ENCODE data around the gene ALK. TPM values are rescaled to one million over a fixed set of nuclear protein-coding genes. Genes with fewer than 3 reads are reported as not detected.

Gene ALK
- total RNA-seq, 1 donor from 2014 or later: 0.14 TPM

GRCh38 chr2:29878898-29879297 lies 42.5 kb downstream of the ALK start:
- no peaks in the 10 kb centered on the region for H3K36me3 ChIP-seq

DNA sequence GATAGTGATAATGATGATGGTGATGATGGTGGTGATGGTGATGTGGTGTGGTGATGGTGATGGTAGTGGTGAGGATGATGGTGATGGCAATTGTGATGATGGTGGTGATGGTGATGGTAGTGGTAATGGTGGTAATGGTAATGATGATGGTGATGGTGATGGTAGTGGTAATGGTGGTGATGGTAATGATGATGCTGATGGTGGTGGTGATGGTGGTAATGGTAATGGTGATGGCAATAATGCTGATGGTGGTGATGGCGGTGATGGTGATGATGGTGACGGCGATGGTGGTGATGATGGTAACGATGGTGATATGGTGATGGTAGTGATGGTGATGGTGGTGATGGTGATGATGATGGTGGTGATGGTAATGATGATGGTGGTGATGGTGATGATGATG lies 45.0 kb downstream of the ALK start:
- TF ChIP-seq, protein P1, sequence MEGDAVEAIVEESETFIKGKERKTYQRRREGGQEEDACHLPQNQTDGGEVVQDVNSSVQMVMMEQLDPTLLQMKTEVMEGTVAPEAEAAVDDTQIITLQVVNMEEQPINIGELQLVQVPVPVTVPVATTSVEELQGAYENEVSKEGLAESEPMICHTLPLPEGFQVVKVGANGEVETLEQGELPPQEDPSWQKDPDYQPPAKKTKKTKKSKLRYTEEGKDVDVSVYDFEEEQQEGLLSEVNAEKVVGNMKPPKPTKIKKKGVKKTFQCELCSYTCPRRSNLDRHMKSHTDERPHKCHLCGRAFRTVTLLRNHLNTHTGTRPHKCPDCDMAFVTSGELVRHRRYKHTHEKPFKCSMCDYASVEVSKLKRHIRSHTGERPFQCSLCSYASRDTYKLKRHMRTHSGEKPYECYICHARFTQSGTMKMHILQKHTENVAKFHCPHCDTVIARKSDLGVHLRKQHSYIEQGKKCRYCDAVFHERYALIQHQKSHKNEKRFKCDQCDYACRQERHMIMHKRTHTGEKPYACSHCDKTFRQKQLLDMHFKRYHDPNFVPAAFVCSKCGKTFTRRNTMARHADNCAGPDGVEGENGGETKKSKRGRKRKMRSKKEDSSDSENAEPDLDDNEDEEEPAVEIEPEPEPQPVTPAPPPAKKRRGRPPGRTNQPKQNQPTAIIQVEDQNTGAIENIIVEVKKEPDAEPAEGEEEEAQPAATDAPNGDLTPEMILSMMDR (IDR thresholded peaks at IDR 0.05; ENCODE audit: borderline replicate concordance): no peak
- intact Hi-C loops (cut with micrococcal nuclease): no loop called here
- Histone ChIP-seq H3K36me3 (no peaks in the 10 kb centered on the region), H3K4me1 (no peaks in the 10 kb centered on the region), H3K27ac (replicated peaks) (no peak overlapping the region), H3K27me3 (ENCODE audit: low read depth) (peaks cover 44% of the 10 kb centered on the region), H3K4me3 (no peak overlapping the region), H3K9me3 (replicated peaks) (no peaks in the 10 kb centered on the region)
- DNase-seq: no peak

More at GRCh38 chr2:29878898-29879297, 42.5 kb downstream of the ALK start:
- Histone ChIP-seq H3K27me3 (ENCODE audit: low read depth) (peaks cover 42% of the 10 kb centered on the region), H3K27ac (replicated peaks) (no peak overlapping the region), H3K4me1 (no peaks in the 10 kb centered on the region), H3K9me3 (replicated peaks) (no peaks in the 10 kb centered on the region), H3K4me3 (no peak overlapping the region)
- DNase-seq: no peak
- intact Hi-C loops (cut with micrococcal nuclease): no loop called here
- TF ChIP-seq, protein P1 (IDR thresholded peaks at IDR 0.05; ENCODE audit: borderline replicate concordance): no peak

DNA sequence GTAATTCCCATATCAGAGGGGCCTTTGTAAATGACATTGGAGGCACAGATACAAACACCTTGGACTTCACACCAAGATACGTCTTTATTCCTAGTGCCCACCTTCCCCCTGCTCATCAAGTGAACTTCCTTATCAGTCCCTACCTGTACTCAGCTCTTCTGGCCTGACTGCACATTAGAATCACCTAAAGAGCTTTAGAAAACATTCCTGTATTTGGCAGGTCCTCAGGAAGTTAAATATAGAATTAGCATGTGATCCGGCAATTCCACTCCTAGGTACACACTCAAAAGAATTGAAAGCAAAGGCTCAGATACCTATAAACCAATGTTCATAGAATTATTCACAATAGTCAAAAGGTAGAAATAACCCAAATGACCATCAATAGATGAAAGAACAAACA lies 46.6 kb downstream of the ALK start:
- TF ChIP-seq, protein P1 (IDR thresholded peaks at IDR 0.05; ENCODE audit: borderline replicate concordance): no peak
- intact Hi-C loops (cut with micrococcal nuclease): no loop called here
- Histone ChIP-seq H3K27me3 (ENCODE audit: low read depth) (peaks cover 29% of the 10 kb centered on the region), H3K4me1 (no peaks in the 10 kb centered on the region), H3K36me3 (no peaks in the 10 kb centered on the region), H3K9me3 (replicated peaks) (no peaks in the 10 kb centered on the region), H3K4me3 (no peak overlapping the region), H3K27ac (replicated peaks) (no peak overlapping the region)
- no peak for DNase-seq

DNA sequence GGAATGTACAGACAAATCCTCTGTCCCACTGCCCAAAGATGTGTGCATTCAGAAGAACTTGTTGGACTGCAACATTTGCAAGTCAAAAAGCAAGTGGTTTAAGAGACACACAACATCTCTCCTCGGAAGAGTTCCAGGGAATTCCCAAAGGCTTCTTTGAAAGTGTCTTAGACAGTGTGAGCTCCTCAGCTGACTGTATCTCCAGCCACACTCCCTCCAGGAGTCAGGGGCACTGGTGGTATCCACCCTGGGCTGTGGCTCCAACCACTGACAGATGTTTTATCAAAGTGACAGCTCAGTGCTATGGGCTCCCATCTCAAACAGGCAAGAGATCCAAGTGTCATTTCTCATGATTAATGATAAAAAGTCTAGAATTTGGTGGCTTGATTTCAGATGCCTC lies 48.5 kb downstream of the ALK start:
- TF ChIP-seq, protein P1 (IDR thresholded peaks at IDR 0.05; ENCODE audit: borderline replicate concordance): no peak
- H3K9me3 ChIP-seq (replicated peaks): no peaks in the 10 kb centered on the region
- no peak overlapping the region for H3K4me3 ChIP-seq
- DNase-seq: no peak
- intact Hi-C loops (cut with micrococcal nuclease): no loop called here
- no peaks in the 10 kb centered on the region for H3K36me3 ChIP-seq
- peaks cover 17% of the 10 kb centered on the region for H3K27me3 ChIP-seq (ENCODE audit: low read depth)
- H3K27ac ChIP-seq (replicated peaks): no peak overlapping the region
- no peaks in the 10 kb centered on the region for H3K4me1 ChIP-seq

- no peaks in the 10 kb centered on the region for H3K4me1 ChIP-seq
- H3K9me3 ChIP-seq (replicated peaks): no peaks in the 10 kb centered on the region
- no peak overlapping the region for H3K27ac ChIP-seq (replicated peaks)
- H3K27me3 ChIP-seq (ENCODE audit: low read depth): peaks cover 17% of the 10 kb centered on the region
- TF ChIP-seq, protein P1 (IDR thresholded peaks at IDR 0.05; ENCODE audit: borderline replicate concordance): no peak
- intact Hi-C loops (cut with micrococcal nuclease): no loop called here
- no peaks in the 10 kb centered on the region for H3K36me3 ChIP-seq
- no peak overlapping the region for H3K4me3 ChIP-seq
- DNase-seq: no peak
These were observed 49.8 kb downstream of the ALK start for GRCh38 chr2:29871541-29871940.

GRCh38 chr2:29865512-29865911 lies 55.9 kb downstream of the ALK start:
- H3K4me3 ChIP-seq: no peak overlapping the region
- no peaks in the 10 kb centered on the region for H3K4me1 ChIP-seq
- intact Hi-C loops (cut with micrococcal nuclease): no loop called here
- DNase-seq: no peak
- no peaks in the 10 kb centered on the region for H3K9me3 ChIP-seq (replicated peaks)
- no peak overlapping the region for H3K27ac ChIP-seq (replicated peaks)
- TF ChIP-seq, protein P1 (IDR thresholded peaks at IDR 0.05; ENCODE audit: borderline replicate concordance): no peak
- no peaks in the 10 kb centered on the region for H3K36me3 ChIP-seq
- H3K27me3 ChIP-seq (ENCODE audit: low read depth): peaks cover 28% of the 10 kb centered on the region

Data from left ventricle myocardium inferior (tissue), 1 donor.